Lung (tissue), 12 donors: Measurements from ENCODE around the gene GRHPR. TPM values are rescaled to one million over a fixed set of nuclear protein-coding genes. Genes with fewer than 3 reads are reported as not detected.

ENCODE experiments used
- ATAC-seq: fragments of 200-7000 bp; cut with Tn5 transposase; one replicate; pipeline ENCODE4 v1.9.1; 2020; ENCODE audit warnings: moderate number of reproducible peaks; ENCODE audit not compliant: insufficient read depth, low FRiP score
- DNase-seq, 3 donors: peaks; one replicate each; pipeline ENCODE4 v3.0.0-alpha.2; 2013 to 2017
- H3K27ac ChIP-seq, 2 donors: one replicate each; pipeline ENCODE4 v1.5.1; 2013; ENCODE audit warnings: mild to moderate bottlenecking in 2 of 2, moderate library complexity in 2 of 2, control low read depth in 1 of 2, inconsistent platforms in 1 of 2, low read depth in 1 of 2, low read length in 1 of 2
- H3K27me3 ChIP-seq, 3 donors: one replicate each; pipeline ENCODE4 v1.5.1; 2013; ENCODE audit warnings: low read length in 2 of 3; ENCODE audit not compliant: control insufficient read depth in 3 of 3, insufficient read depth in 3 of 3
- H3K36me3 ChIP-seq, 4 donors: one replicate each; pipeline ENCODE4 v1.5.1; 2013; ENCODE audit warnings: low read length in 4 of 4, mild to moderate bottlenecking in 1 of 4, moderate library complexity in 1 of 4; ENCODE audit not compliant: control insufficient read depth in 4 of 4, insufficient read depth in 4 of 4
- H3K4me1 ChIP-seq, 5 donors: one replicate each; pipeline ENCODE4 v1.5.1; 2013; ENCODE audit warnings: low read length in 5 of 5, mild to moderate bottlenecking in 2 of 5, moderate library complexity in 1 of 5; ENCODE audit not compliant: control insufficient read depth in 5 of 5, insufficient read depth in 5 of 5
- H3K4me3 ChIP-seq: one replicate; pipeline ENCODE4 v1.5.1; 2013; ENCODE audit warnings: mild to moderate bottlenecking, control low read depth, moderate library complexity
- H3K9ac ChIP-seq, 2 donors: one replicate each; pipeline ENCODE4 v1.5.1; 2013; ENCODE audit warnings: low read length in 2 of 2, control low read depth in 1 of 2; ENCODE audit not compliant: insufficient read depth in 1 of 2
- H3K9me3 ChIP-seq, 4 donors: one replicate each; pipeline ENCODE4 v1.5.1; 2013; ENCODE audit warnings: low read length in 3 of 4, mild to moderate bottlenecking in 1 of 4, moderate library complexity in 1 of 4; ENCODE audit not compliant: control insufficient read depth in 4 of 4, insufficient read depth in 3 of 4
- WGBS, 2 donors: extraction: QIAGEN DNeasy Blood & Tissue Kit; methylation state at CpG; one replicate each; pipeline ENCODE4 v1.1.7; 2013; 5-methylcytosine and 5-hydroxymethylcytosine counted together
- polyA plus RNA-seq, 2 donors: library from polyadenylated mRNA; stranded (reverse); fragments of 200-250 nt; gene quantifications; one replicate each; pipeline ENCODE4 v1.2.1, GENCODE V29; 2013
- total RNA-seq, 2 donors: library from RNA; depleted of rRNA in 1 of 2; stranded (reverse); fragments of >200 nt in 1 of 2; gene quantifications; one replicate each; pipeline ENCODE4 v1.2.1, GENCODE V29; 2014 to 2021
- TF ChIP-seq, protein P1 (sequence below): IDR thresholded peaks from 2 replicates; pipeline ENCODE4 v1.5.1; 2012; ENCODE audit warnings: mild to moderate bottlenecking; ENCODE audit errors: control extremely low read depth, extremely low read depth
- donor health status: control.
- donor health status: control.
- donor health status: Bipolar disorder and iron deficiency.
- donor health status: healthy.
- donor health status: DM: yes; HTN: yes; CAD: no.

The GRHPR gene
- total and polyA plus RNA-seq, 4 donors: 55.5 to 98.9 (median 73.5) TPM

DNA sequence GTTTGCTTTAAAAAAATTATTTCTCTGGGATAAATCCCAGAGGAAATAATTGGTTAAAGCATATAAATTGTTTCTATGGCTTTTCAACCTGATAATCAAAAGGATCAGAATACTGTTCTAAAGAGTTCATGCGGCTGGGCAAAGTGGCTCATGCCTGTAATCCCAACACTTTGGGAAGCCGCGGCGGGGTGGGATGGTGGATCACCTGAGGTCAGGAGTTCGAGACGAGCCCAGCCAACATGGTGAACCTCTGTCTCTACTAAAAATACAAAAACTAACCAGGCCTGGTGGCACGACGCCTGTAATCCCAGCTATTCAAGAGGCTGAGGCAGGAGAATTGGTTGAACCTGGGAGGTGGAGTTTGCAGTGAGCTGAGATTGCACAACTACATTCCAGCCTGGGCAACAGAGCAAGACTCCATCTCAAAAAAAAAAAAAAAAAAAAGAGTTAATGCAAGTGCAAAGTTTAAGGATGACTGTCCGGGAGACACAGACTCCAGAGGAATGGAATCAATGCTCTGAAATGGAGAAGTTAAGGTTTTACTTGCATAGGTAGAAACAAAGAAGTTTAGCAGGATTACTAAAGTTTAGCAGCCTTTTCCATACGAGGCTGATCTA is 16.6 kb upstream of the GRHPR start:
- H3K9ac ChIP-seq: no peak overlapping the region
- TF ChIP-seq, protein P1, sequence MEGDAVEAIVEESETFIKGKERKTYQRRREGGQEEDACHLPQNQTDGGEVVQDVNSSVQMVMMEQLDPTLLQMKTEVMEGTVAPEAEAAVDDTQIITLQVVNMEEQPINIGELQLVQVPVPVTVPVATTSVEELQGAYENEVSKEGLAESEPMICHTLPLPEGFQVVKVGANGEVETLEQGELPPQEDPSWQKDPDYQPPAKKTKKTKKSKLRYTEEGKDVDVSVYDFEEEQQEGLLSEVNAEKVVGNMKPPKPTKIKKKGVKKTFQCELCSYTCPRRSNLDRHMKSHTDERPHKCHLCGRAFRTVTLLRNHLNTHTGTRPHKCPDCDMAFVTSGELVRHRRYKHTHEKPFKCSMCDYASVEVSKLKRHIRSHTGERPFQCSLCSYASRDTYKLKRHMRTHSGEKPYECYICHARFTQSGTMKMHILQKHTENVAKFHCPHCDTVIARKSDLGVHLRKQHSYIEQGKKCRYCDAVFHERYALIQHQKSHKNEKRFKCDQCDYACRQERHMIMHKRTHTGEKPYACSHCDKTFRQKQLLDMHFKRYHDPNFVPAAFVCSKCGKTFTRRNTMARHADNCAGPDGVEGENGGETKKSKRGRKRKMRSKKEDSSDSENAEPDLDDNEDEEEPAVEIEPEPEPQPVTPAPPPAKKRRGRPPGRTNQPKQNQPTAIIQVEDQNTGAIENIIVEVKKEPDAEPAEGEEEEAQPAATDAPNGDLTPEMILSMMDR: no peak
- DNase-seq: peak in 1 of 3 donors; percentile 19
- H3K4me1 ChIP-seq: peaks cover 0 to 13% (median 5%) of the 10 kb centered on the region in 5 donors
- H3K9me3 ChIP-seq: no peaks in the 10 kb centered on the region
- ATAC-seq: no peak
- H3K27me3 ChIP-seq: no peaks in the 10 kb centered on the region
- H3K4me3 ChIP-seq: no peak overlapping the region
- no peaks in the 10 kb centered on the region for H3K36me3 ChIP-seq
- no peak overlapping the region for H3K27ac ChIP-seq
- 85 to 87% methylated on average over 10 of the region's 10 CpGs for WGBS, 2 donors

DNA sequence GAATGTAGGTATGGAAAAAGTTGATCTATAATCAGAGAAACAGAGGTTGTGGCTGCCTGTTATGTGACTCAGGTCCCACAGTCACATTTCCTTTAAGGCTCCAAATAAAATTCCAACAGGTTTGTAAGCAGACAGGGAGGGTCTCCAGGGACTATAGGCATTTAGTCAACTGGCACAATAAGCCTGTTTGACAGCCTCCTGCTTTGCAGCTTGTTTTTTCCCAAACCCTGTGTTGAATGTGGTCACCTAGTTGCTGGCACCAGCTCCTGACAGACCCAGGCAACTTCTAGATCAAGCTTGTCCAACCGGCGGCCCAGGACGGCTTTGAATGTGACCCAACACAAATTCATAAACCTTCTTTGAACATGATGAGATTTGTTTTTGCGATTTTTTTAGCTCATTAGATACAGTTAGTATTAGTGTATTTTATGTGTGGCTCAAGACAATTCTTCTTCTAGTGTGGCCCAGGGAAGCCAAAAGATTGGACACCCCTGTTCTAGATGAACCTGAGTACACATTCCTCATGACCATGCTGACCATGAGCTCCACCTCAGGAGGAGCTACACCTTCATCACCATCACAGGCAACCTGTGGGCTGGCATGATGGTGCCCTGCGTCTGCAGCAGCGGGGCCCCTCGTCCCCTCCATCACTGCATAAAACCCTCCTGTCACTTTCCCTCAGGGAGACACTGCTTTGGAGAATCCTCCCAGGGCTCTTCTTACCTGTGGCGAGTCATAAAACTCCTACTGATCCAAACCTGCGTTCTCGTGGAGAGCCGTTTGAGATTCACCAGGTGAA is 15.7 kb upstream of the GRHPR start:
- 93 to 96% methylated on average over 11 of the region's 11 CpGs for WGBS, 2 donors
- H3K4me3 ChIP-seq: no peak overlapping the region
- no peaks in the 10 kb centered on the region for H3K27me3 ChIP-seq
- ATAC-seq (no peak), DNase-seq (no peak)
- no peak overlapping the region for H3K9ac ChIP-seq
- H3K9me3 ChIP-seq: no peaks in the 10 kb centered on the region
- TF ChIP-seq, protein P1: no peak
- H3K36me3 ChIP-seq: no peaks in the 10 kb centered on the region
- peaks cover 0 to 13% (median 5%) of the 10 kb centered on the region in 5 donors for H3K4me1 ChIP-seq
- no peak overlapping the region for H3K27ac ChIP-seq

DNA sequence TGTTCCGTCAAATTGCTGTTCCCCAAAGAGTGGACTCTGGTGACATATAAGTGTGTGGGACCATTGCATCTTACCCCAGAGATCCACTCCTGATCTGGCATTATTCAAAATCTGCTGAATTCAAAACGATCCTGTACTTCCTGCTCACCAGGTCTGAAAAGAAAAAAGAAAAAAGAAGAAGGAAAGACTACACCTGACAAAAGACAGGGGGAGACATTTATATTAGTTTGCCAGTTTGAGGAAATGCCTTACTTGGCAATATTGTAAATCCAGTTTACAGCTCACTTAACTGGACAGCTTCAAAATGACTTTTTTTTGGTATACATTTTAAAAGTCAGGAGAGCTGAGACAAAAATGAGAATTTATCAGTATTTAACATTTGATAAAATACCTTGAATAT is 15.0 kb upstream of the GRHPR start:
- Histone ChIP-seq H3K27me3 (no peaks in the 10 kb centered on the region), H3K36me3 (no peaks in the 10 kb centered on the region), H3K9me3 (no peaks in the 10 kb centered on the region), H3K4me3 (no peak overlapping the region), H3K9ac (no peak overlapping the region), H3K27ac (no peak overlapping the region), H3K4me1 (peaks cover 0 to 13% (median 5%) of the 10 kb centered on the region in 5 donors)
- ATAC-seq (no peak), DNase-seq (no peak)
- TF ChIP-seq, protein P1: no peak
- 53 to 62% methylated on average over 2 of the region's 2 CpGs for WGBS, 2 donors
